ENCODE measurements around the gene HEMK1. TPM values are rescaled to one million over a fixed set of nuclear protein-coding genes. Genes with fewer than 3 reads are reported as not detected.

The HEMK1 gene
- total and polyA plus RNA-seq, 2 of the 4 experiments (the other 2 are of a cell fraction), result 17.2 to 20.8 TPM

- H3K4ac ChIP-seq (ENCODE audit: low read depth, low read length), result no peak overlapping the region
- dilution Hi-C loops (cut with HindIII; ENCODE audit: low sequenced_read_pairs, unreplicated experiment), result no loop called here
- no TSS peak for BruUV-seq (replicated peaks)
- H2AK9ac ChIP-seq (replicated peaks; ENCODE audit: low read depth, low read length, poor library complexity), result no peak overlapping the region
- H3K9me3 ChIP-seq (ENCODE audit: control insufficient read depth, insufficient read depth, low read length), result no peaks in the 10 kb centered on the region
- ChIA-PET POLR2A (ENCODE audit: unreplicated experiment) (no interaction called here), CTCF (no interaction called here)
- 21% methylated on average over 12 of the region's 48 CpGs; no CpG with 5 or more reads in 1 of the 2 experiments for WGBS, 2 experiments (ENCODE audit: extremely low coverage in 2 of 2, insufficient read length in 1 of 2)
- H2BK120ac ChIP-seq (ENCODE audit: low read depth, low read length), result no peak overlapping the region
- H3K4me1 ChIP-seq (ENCODE audit: control insufficient read depth, insufficient read depth, low read length), result no peaks in the 10 kb centered on the region
- H2BK15ac ChIP-seq (ENCODE audit: low read depth, low read length), result no peak overlapping the region
- no peaks in the 10 kb centered on the region for H3K36me3 ChIP-seq (ENCODE audit: control insufficient read depth, insufficient read depth, low read length)
- H2AFZ ChIP-seq (replicated peaks; ENCODE audit: low read length, poor library complexity), result no peak overlapping the region
- H4K91ac ChIP-seq (ENCODE audit: insufficient read depth, low read depth, low read length), result no peak overlapping the region
- H2BK20ac ChIP-seq (ENCODE audit: low read depth, low read length), result no peak overlapping the region
- no peak overlapping the region for H3K9ac ChIP-seq (ENCODE audit: low read depth, low read length)
- H3K4me3 ChIP-seq (ENCODE audit: insufficient read depth, low read depth, low read length), result no peak overlapping the region
- no peak overlapping the region for H3K18ac ChIP-seq (ENCODE audit: low read depth, low read length)
- ATAC-seq (ENCODE audit: low read depth), result no peak
- H3K4me2 ChIP-seq (ENCODE audit: low read depth, low read length), result no peak overlapping the region
- H3K14ac ChIP-seq (replicated peaks; ENCODE audit: low read depth, low read length), result no peak overlapping the region
- no peaks in the 10 kb centered on the region for H4K20me1 ChIP-seq (ENCODE audit: insufficient read depth, low read length)
- no peaks in the 10 kb centered on the region for H3K79me1 ChIP-seq (ENCODE audit: low read depth in 1 of 2, low read length in 2 of 2)
- H3K56ac ChIP-seq (ENCODE audit: extremely low read depth, insufficient read depth, low read length), result no peak overlapping the region
- no peak overlapping the region for H3K27ac ChIP-seq (ENCODE audit: insufficient read depth, low read length)
- peaks cover 72% of the 10 kb centered on the region for H3K27me3 ChIP-seq (ENCODE audit: control insufficient read depth, insufficient read depth, low read length)
- no peak overlapping the region for H2BK5ac ChIP-seq (ENCODE audit: low read depth, low read length, poor library complexity, severe bottlenecking)
- H3K23ac ChIP-seq (ENCODE audit: low read depth, low read length), result no peak overlapping the region
- no peaks in the 10 kb centered on the region for H3K9me1 ChIP-seq (ENCODE audit: insufficient read depth, low read length)
- H4K8ac ChIP-seq (ENCODE audit: low read depth in 2 of 2, low read length in 2 of 2), result no peak overlapping the region
- in situ Hi-C loops (cut with MboI; ENCODE audit: low sequenced_read_pairs), result no loop called here
- no peak overlapping the region for H4K5ac ChIP-seq (ENCODE audit: low read depth, low read length)
- H2AK5ac ChIP-seq (ENCODE audit: low read depth, low read length), result no peak overlapping the region
- no peak for DNase-seq
- intact Hi-C loops (cut with micrococcal nuclease), result no loop called here
- TF ChIP-seq BHLHE40 (IDR thresholded peaks at IDR 0.05; ENCODE audit: low read depth, low read length) (no peak), NFE2L2 (IDR thresholded peaks at IDR 0.05; ENCODE audit: low read depth, low read length) (no peak), MAFK (IDR thresholded peaks at IDR 0.05; ENCODE audit: low read depth, low read length) (no peak), RFX5 (IDR thresholded peaks at IDR 0.05; ENCODE audit: low read depth, low read length) (no peak), CEBPB (IDR thresholded peaks at IDR 0.05; ENCODE audit: low read depth, low read length) (no peak), MXI1 (IDR thresholded peaks at IDR 0.05; ENCODE audit: borderline replicate concordance, low read depth, low read length) (no peak), RAD21 (IDR thresholded peaks at IDR 0.05; ENCODE audit: low read length) (no peak), CTCF (conservative IDR thresholded peaks at IDR 0.05; ENCODE audit: low read depth, low read length) (no peak), FOS (IDR thresholded peaks at IDR 0.05; ENCODE audit: low read depth, low read length) (no peak), POLR2A (IDR thresholded peaks at IDR 0.05; ENCODE audit: low read depth, low read length) (no peak), MAZ (IDR thresholded peaks at IDR 0.05; ENCODE audit: borderline replicate concordance, low read depth, low read length) (no peak), RCOR1 (IDR thresholded peaks at IDR 0.05; ENCODE audit: insufficient replicate concordance, low read length) (no peak), USF2 (IDR thresholded peaks at IDR 0.05; ENCODE audit: low read depth, low read length) (no peak), CHD1 (IDR thresholded peaks at IDR 0.05; ENCODE audit: low read depth, low read length) (no peak), ELK1 (IDR thresholded peaks at IDR 0.05; ENCODE audit: borderline replicate concordance, low read depth, low read length) (no peak)
These were observed 39.0 kb upstream of the HEMK1 start for GRCh38 chr3:50530001-50530970.
